Suprapubic skin (tissue), 4 donors: ENCODE results near the gene DIAPH3. TPM values are rescaled to one million over a fixed set of nuclear protein-coding genes. Genes with fewer than 3 reads are reported as not detected.

ENCODE experiments used
- DNase-seq, 2 donors: peaks; one replicate each; pipeline ENCODE4 v3.0.0-alpha.2; 2019; ENCODE audit warnings: low spot score in 2 of 2
- H3K27ac ChIP-seq: fragments of 200-600 bp; sonication (generic); one replicate; pipeline ENCODE4 v1.5.1; 2019
- H3K27me3 ChIP-seq: fragments of 200-600 bp; sonication (generic); one replicate; pipeline ENCODE4 v1.5.1; 2019
- H3K36me3 ChIP-seq: fragments of 200-600 bp; sonication (generic); one replicate; pipeline ENCODE4 v1.5.1; 2019
- H3K4me1 ChIP-seq: fragments of 200-600 bp; sonication (generic); one replicate; pipeline ENCODE4 v1.5.1; 2019
- H3K4me3 ChIP-seq: fragments of 200-600 bp; sonication (generic); one replicate; pipeline ENCODE4 v1.5.1; 2019; ENCODE audit warnings: mild to moderate bottlenecking
- H3K9me3 ChIP-seq: fragments of 200-600 bp; sonication (generic); one replicate; pipeline ENCODE4 v1.5.1; 2019
- CTCF ChIP-seq, 2 donors: fragments of 200-600 bp in 1 of 2; fragments of 450-650 bp in 1 of 2; sonication (generic) in 1 of 2; IDR thresholded peaks; one replicate each; pipeline ENCODE4 v1.5.1; 2016 to 2019; ENCODE audit warnings: antibody characterized with exemption in 2 of 2, mild to moderate bottlenecking in 1 of 2, moderate library complexity in 1 of 2
- EP300 ChIP-seq: sonication (generic); formaldehyde crosslinking; IDR thresholded peaks from one replicate; pipeline ENCODE4 v1.6.1; 2017; ENCODE audit warnings: antibody characterized with exemption
- POLR2A ChIP-seq, 2 donors: fragments of 450-650 bp; IDR thresholded peaks; one replicate each; pipeline ENCODE4 v1.6.1; 2017; ENCODE audit warnings: antibody characterized with exemption in 2 of 2, mild to moderate bottlenecking in 2 of 2, moderate library complexity in 2 of 2
- POLR2AphosphoS5 ChIP-seq, 3 donors: sonication (generic); formaldehyde crosslinking; IDR thresholded peaks; one replicate each; pipeline ENCODE4 v1.6.1; 2017; ENCODE audit warnings: antibody characterized with exemption in 3 of 3
- WGBS: methylation state at CpG from one replicate; pipeline ENCODE4 v1.1.5; 2018; 5-methylcytosine and 5-hydroxymethylcytosine counted together
- total RNA-seq, 4 donors: library from RNA; depleted of rRNA; stranded (reverse); fragments of >200 nt; gene quantifications; one replicate each; pipeline ENCODE4 v1.1.0, GENCODE V29; 2016

The DIAPH3 gene
- total RNA-seq, 4 donors from 2014 or later: 0.93 to 3.0 (median 2.3) TPM

GRCh38 chr13:60028021-60028420, 135.7 kb downstream of the DIAPH3 start:
- WGBS: 79% methylated on average over 3 of the region's 3 CpGs
- Histone ChIP-seq H3K27me3 (no peaks in the 10 kb centered on the region), H3K4me3 (no peak overlapping the region), H3K9me3 (no peaks in the 10 kb centered on the region), H3K36me3 (no peaks in the 10 kb centered on the region), H3K4me1 (no peaks in the 10 kb centered on the region), H3K27ac (no peak overlapping the region)
- TF ChIP-seq CTCF (IDR thresholded peaks at IDR 0.05): no peak
- TF ChIP-seq POLR2A (IDR thresholded peaks at IDR 0.05): no peak
- DNase-seq: no peak

GRCh38 chr13:60026286-60026685, 137.4 kb downstream of the DIAPH3 start:
- WGBS: 94% methylated on average over 3 of the region's 3 CpGs
- Histone ChIP-seq H3K27me3 (no peaks in the 10 kb centered on the region), H3K4me3 (no peak overlapping the region), H3K4me1 (no peaks in the 10 kb centered on the region), H3K27ac (no peak overlapping the region), H3K9me3 (no peaks in the 10 kb centered on the region), H3K36me3 (no peaks in the 10 kb centered on the region)
- DNase-seq: no peak
- TF ChIP-seq POLR2AphosphoS5 (IDR thresholded peaks at IDR 0.05) (no peak), CTCF (IDR thresholded peaks at IDR 0.05) (no peak), EP300 (no peak), POLR2A (IDR thresholded peaks at IDR 0.05) (no peak)

- no peak overlapping the region for H3K27ac ChIP-seq
- no peaks in the 10 kb centered on the region for H3K36me3 ChIP-seq
- peaks cover 4% of the 10 kb centered on the region for H3K4me1 ChIP-seq
- H3K27me3 ChIP-seq: no peaks in the 10 kb centered on the region
- DNase-seq: no peak
- 86% methylated on average over 3 of the region's 3 CpGs for WGBS
- H3K9me3 ChIP-seq: no peaks in the 10 kb centered on the region
- TF ChIP-seq POLR2A (IDR thresholded peaks at IDR 0.05) (no peak), EP300 (no peak), POLR2AphosphoS5 (IDR thresholded peaks at IDR 0.05) (no peak), CTCF (IDR thresholded peaks at IDR 0.05) (no peak)
- no peak overlapping the region for H3K4me3 ChIP-seq
Measured at GRCh38 chr13:60020288-60020687, 143.4 kb downstream of the DIAPH3 start.

- no peak overlapping the region for H3K27ac ChIP-seq
- no peaks in the 10 kb centered on the region for H3K9me3 ChIP-seq
- H3K4me1 ChIP-seq: peaks cover 5% of the 10 kb centered on the region
- no peak overlapping the region for H3K4me3 ChIP-seq
- no peaks in the 10 kb centered on the region for H3K36me3 ChIP-seq
- DNase-seq: no peak
- no peak for TF ChIP-seq EP300
- TF ChIP-seq POLR2A (IDR thresholded peaks at IDR 0.05): no peak
- no peak for TF ChIP-seq CTCF (IDR thresholded peaks at IDR 0.05)
- TF ChIP-seq POLR2AphosphoS5 (IDR thresholded peaks at IDR 0.05): no peak
- 44% methylated on average over 6 of the region's 6 CpGs for WGBS
- no peaks in the 10 kb centered on the region for H3K27me3 ChIP-seq
Measured at GRCh38 chr13:60019119-60019993, 144.4 kb downstream of the DIAPH3 start.

GRCh38 chr13:60018536-60018935, 145.2 kb downstream of the DIAPH3 start:
- H3K4me3 ChIP-seq: no peak overlapping the region
- 71% methylated on average over 1 of the region's 1 CpG for WGBS
- no peaks in the 10 kb centered on the region for H3K27me3 ChIP-seq
- DNase-seq: no peak
- TF ChIP-seq POLR2AphosphoS5 (IDR thresholded peaks at IDR 0.05) (no peak), POLR2A (IDR thresholded peaks at IDR 0.05) (no peak), EP300 (no peak), CTCF (IDR thresholded peaks at IDR 0.05) (no peak)
- H3K4me1 ChIP-seq: peaks cover 5% of the 10 kb centered on the region
- H3K27ac ChIP-seq: no peak overlapping the region
- H3K36me3 ChIP-seq: no peaks in the 10 kb centered on the region
- H3K9me3 ChIP-seq: no peaks in the 10 kb centered on the region
